H1 (cell line): ENCODE results near the gene CRIP1. TPM values are rescaled to one million over a fixed set of nuclear protein-coding genes. Genes with fewer than 3 reads are reported as not detected.

Source experiments
- BACH1 ChIP-seq: IDR thresholded peaks from 2 replicates; pipeline ENCODE4 v1.6.1; 2012; ENCODE audit warnings: low read length, improper control_type of control experiment
- CHD2 ChIP-seq: IDR thresholded peaks from 2 replicates; pipeline ENCODE4 v1.6.1; 2012; ENCODE audit warnings: low read length, improper control_type of control experiment
- PHF8 ChIP-seq: fragments of 200-600 bp; sonication (generic); conservative IDR thresholded peaks from 2 replicates; pipeline ENCODE4 v1.7.1; 2012; ENCODE audit warnings: low read depth, mild to moderate bottlenecking, inconsistent platforms, low read length, moderate library complexity
- POLR2AphosphoS5 ChIP-seq: IDR thresholded peaks from 2 replicates; pipeline ENCODE4 v1.6.1; 2011; ENCODE audit warnings: low read depth, low read length
- SIN3A ChIP-seq, 2 experiments: IDR thresholded peaks in 1 of 2; conservative IDR thresholded peaks in 1 of 2; 2 replicates each; pipeline ENCODE4 v1.6.1; 2011 to 2012; ENCODE audit warnings: low read length in 2 of 2, improper control_type of control experiment in 1 of 2, low read depth in 1 of 2, mild to moderate bottlenecking in 1 of 2
- TBP ChIP-seq: IDR thresholded peaks from 2 replicates; pipeline ENCODE4 v1.6.1; 2011; ENCODE audit warnings: low read depth, low read length, improper control_type of control experiment
- TEAD4 ChIP-seq: IDR thresholded peaks from 2 replicates; pipeline ENCODE4 v1.6.1; 2012; ENCODE audit warnings: low read depth, low read length, inconsistent platforms, mixed read lengths
- YY1 ChIP-seq: IDR thresholded peaks from 2 replicates; pipeline ENCODE4 v1.6.1; 2011; ENCODE audit warnings: low read depth, mild to moderate bottlenecking, low read length
- polyA plus RNA-seq, 7 experiments: library from polyadenylated mRNA; depleted of rRNA in 3 of 7; stranded (reverse) in 5 of 7; unstranded in 2 of 7; fragments of >200 nt in 5 of 7; fragments of 200-250 nt in 2 of 7; gene quantifications; 1 replicate in 5 of 7; 2 replicates in 1 of 7; 4 replicates in 1 of 7; pipeline versions ENCODE4 v1.2.1 to v1.2.3, GENCODE V29; 2011 to 2013; ENCODE audit warnings: missing spikeins in 2 of 7, mixed read lengths in 2 of 7
- total RNA-seq: library from RNA; stranded (reverse); fragmentation: NEBNext Ultra II Directional; extraction: Animal tissue kit (Norgen Biotek cat#: 25700); gene quantifications from 2 replicates; pipeline ENCODE4 v1.2.1, GENCODE V29; 2021

CRIP1 gene
- total and polyA plus RNA-seq, 2 of the 8 experiments (the other 6 are each of a cell fraction or from before 2014, with no cell fraction given): 1.2 to 2.2 TPM

DNA sequence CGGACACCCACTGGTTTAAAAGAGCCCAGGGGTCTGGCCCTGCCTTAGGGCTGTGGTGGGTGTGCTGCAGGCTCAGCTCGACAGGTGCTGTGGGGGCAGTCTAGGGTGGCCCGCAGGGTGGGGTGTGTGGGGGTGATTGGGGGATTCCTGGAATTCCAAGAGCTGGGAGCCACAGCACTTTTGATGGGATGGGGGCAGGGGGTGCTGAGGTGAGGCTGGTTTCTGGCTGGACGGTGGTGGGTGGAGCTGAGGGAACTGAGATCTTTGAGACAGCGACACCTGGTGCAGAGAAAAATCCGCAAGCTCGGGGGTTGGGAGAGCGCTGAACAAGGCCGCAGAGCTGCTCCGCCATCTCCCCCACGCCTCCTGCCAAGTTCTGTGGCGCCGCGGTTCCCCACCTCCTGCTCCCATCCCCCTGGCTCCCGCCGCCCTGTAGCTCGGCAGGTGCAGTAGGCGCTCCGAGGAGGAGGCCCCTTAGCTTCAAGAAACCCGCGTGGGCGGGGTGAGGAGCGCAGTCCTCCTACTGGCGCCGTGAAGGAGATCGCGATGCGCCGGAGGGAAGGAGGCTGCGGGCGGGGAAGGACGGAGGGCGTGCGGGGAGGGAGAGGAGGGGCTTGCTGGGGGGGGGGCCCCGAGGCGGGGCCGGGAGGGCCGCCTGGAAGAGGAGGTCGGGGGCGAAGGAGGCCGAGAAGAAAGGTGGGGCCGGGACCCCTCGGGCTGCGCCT lies 3.0 kb downstream of the CRIP1 start (continued):
- TF ChIP-seq TEAD4 (peak; percentile 69), BACH1 (peak; percentile 54; the same call in 1 of the 2 replicates), POLR2AphosphoS5 (no peak), SIN3A (conservative IDR thresholded peaks at IDR 0.05 in 1 of 2, IDR thresholded peaks at IDR 0.05 in 1 of 2; ENCODE audit: low read depth in 1 of 2, low read length in 2 of 2) (peak in 1 of 2 experiments; percentile 64; a peak in 1 of 4 replicates), CHD2 (0 out of 2 replicates have a peak, but pooled peaks have one; percentile 30), YY1 (peak; percentile 68; the same call in 1 of the 2 replicates), PHF8 (0 out of 2 replicates have a peak, but pooled peaks have one; percentile 2), TBP (0 out of 2 replicates have a peak, but pooled peaks have one; percentile 43)
